Esophagus muscularis mucosa (tissue), 4 donors: Measurements from ENCODE around the gene NEMP2.

Source experiments
- EP300 ChIP-seq: sonication (generic); formaldehyde crosslinking; IDR thresholded peaks from one replicate; pipeline ENCODE4 v1.6.1; 2017; ENCODE audit warnings: antibody characterized with exemption
- POLR2A ChIP-seq: fragments of 450-650 bp; IDR thresholded peaks from one replicate; pipeline ENCODE4 v1.6.1; 2017; ENCODE audit warnings: antibody characterized with exemption, moderate library complexity, mild to moderate bottlenecking, low read depth
- POLR2AphosphoS5 ChIP-seq, 2 donors: sonication (generic); formaldehyde crosslinking; IDR thresholded peaks; one replicate each; pipeline ENCODE4 v1.6.1; 2017; ENCODE audit warnings: antibody characterized with exemption in 2 of 2
- TF ChIP-seq, protein P1 (sequence below), 3 experiments: fragments of 200-600 bp in 2 of 3; fragments of 450-650 bp in 1 of 3; sonication (generic) in 2 of 3; IDR thresholded peaks; one replicate each; pipeline ENCODE4 v1.5.1; 2017 to 2019; ENCODE audit warnings: antibody characterized with exemption in 3 of 3, mild to moderate bottlenecking in 2 of 3, moderate library complexity in 1 of 3

DNA sequence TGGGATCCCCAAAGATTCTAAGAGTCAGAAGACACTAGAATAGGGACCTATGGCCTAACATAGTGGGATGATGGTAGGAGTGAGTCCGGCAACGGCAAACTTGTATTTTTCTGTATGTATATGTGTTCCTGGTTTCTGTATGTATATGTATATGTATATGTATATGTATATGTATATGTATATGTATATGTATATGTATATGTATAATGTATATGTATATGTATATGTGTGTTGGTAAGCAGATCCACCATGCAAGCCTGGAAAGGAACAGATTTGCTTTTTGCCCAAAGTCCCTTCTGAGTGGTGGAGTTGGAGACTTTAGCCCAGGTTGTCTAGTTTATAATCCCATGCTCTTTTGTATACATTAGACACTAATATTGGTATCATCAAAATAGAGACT, 79.7 kb downstream of the NEMP2 start:
- TF ChIP-seq, protein P1, sequence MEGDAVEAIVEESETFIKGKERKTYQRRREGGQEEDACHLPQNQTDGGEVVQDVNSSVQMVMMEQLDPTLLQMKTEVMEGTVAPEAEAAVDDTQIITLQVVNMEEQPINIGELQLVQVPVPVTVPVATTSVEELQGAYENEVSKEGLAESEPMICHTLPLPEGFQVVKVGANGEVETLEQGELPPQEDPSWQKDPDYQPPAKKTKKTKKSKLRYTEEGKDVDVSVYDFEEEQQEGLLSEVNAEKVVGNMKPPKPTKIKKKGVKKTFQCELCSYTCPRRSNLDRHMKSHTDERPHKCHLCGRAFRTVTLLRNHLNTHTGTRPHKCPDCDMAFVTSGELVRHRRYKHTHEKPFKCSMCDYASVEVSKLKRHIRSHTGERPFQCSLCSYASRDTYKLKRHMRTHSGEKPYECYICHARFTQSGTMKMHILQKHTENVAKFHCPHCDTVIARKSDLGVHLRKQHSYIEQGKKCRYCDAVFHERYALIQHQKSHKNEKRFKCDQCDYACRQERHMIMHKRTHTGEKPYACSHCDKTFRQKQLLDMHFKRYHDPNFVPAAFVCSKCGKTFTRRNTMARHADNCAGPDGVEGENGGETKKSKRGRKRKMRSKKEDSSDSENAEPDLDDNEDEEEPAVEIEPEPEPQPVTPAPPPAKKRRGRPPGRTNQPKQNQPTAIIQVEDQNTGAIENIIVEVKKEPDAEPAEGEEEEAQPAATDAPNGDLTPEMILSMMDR (IDR thresholded peaks at IDR 0.05), result no peak
- TF ChIP-seq POLR2AphosphoS5 (IDR thresholded peaks at IDR 0.05), result no peak
- TF ChIP-seq POLR2A, result no peak
- TF ChIP-seq EP300, result no peak
